Breast epithelium (tissue), 3 donors: ENCODE data around the gene MMS19.

ENCODE experiments used
- POLR2A ChIP-seq: fragments of 450-650 bp; IDR thresholded peaks from one replicate; pipeline ENCODE4 v1.6.1; 2016; ENCODE audit warnings: antibody characterized with exemption, mild to moderate bottlenecking, moderate library complexity
- TF ChIP-seq, protein P1 (sequence below), 3 donors: fragments of 450-650 bp; IDR thresholded peaks; one replicate each; pipeline ENCODE4 v1.5.1; 2016 to 2017; ENCODE audit warnings: antibody characterized with exemption in 3 of 3, mild to moderate bottlenecking in 3 of 3, moderate library complexity in 3 of 3

DNA sequence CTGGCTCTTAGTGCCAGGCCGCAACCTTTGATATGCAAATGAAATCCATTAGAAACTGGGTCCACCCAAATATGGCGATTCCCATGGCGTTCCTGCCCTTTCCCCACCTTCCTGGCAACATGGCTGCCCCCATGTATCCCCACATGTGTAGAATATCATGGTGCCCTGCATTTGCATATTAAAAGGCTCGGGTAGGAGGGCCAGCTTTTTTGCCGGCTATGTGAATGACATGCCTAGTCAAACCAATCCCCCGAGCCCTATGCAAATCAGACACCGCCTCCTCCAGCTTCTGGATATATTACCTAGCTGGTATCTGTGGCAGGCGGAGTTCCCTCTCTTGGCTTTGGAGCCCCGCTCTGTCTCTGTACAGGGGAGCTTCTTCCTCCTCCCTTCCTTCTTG lies 18.3 kb downstream of the MMS19 start:
- TF ChIP-seq POLR2A, result no peak
- TF ChIP-seq, protein P1, sequence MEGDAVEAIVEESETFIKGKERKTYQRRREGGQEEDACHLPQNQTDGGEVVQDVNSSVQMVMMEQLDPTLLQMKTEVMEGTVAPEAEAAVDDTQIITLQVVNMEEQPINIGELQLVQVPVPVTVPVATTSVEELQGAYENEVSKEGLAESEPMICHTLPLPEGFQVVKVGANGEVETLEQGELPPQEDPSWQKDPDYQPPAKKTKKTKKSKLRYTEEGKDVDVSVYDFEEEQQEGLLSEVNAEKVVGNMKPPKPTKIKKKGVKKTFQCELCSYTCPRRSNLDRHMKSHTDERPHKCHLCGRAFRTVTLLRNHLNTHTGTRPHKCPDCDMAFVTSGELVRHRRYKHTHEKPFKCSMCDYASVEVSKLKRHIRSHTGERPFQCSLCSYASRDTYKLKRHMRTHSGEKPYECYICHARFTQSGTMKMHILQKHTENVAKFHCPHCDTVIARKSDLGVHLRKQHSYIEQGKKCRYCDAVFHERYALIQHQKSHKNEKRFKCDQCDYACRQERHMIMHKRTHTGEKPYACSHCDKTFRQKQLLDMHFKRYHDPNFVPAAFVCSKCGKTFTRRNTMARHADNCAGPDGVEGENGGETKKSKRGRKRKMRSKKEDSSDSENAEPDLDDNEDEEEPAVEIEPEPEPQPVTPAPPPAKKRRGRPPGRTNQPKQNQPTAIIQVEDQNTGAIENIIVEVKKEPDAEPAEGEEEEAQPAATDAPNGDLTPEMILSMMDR (IDR thresholded peaks at IDR 0.05), result no peak
